Measurements from ENCODE around the gene PTPA.
"Not testable (repeated sequence)": the region's sequence is repeated elsewhere in the genome, so short reads cannot be mapped to it uniquely, and the experiment has no call there.

Gene PTPA

GRCh38 chr9:129154866-129155477, 43.8 kb downstream of the PTPA start:
- H3K4me3 ChIP-seq (ENCODE audit: control insufficient read depth, low read depth, low read length), result no peak overlapping the region
- DNase-seq (ENCODE audit: low read depth), result no peak
- TF ChIP-seq CTCF (IDR thresholded peaks at IDR 0.05; ENCODE audit: control insufficient read depth, insufficient read depth, low read depth, low read length, missing control alignments), result no peak

- H3K4me3 ChIP-seq (ENCODE audit: control insufficient read depth, low read depth, low read length), result no peak overlapping the region
- no peak for TF ChIP-seq CTCF (IDR thresholded peaks at IDR 0.05; ENCODE audit: control insufficient read depth, insufficient read depth, low read depth, low read length, missing control alignments)
- no peak for DNase-seq (ENCODE audit: low read depth)
Measured at GRCh38 chr9:129156163-129156562, 44.9 kb downstream of the PTPA start.

GRCh38 chr9:129160712-129161533, 49.7 kb downstream of the PTPA start:
- no peak overlapping the region for H3K4me3 ChIP-seq (ENCODE audit: control insufficient read depth, low read depth, low read length)
- TF ChIP-seq CTCF (IDR thresholded peaks at IDR 0.05; ENCODE audit: control insufficient read depth, insufficient read depth, low read depth, low read length, missing control alignments), result no peak
- no peak for DNase-seq (ENCODE audit: low read depth)

GRCh38 chr9:129161534-129161837, 50.3 kb downstream of the PTPA start:
- no peak for TF ChIP-seq CTCF (IDR thresholded peaks at IDR 0.05; ENCODE audit: control insufficient read depth, insufficient read depth, low read depth, low read length, missing control alignments)
- no peak overlapping the region for H3K4me3 ChIP-seq (ENCODE audit: control insufficient read depth, low read depth, low read length)
- DNase-seq (ENCODE audit: low read depth), result no peak

- DNase-seq (ENCODE audit: low read depth), result no peak
- no peak for TF ChIP-seq CTCF (IDR thresholded peaks at IDR 0.05; ENCODE audit: control insufficient read depth, insufficient read depth, low read depth, low read length, missing control alignments)
- H3K4me3 ChIP-seq (ENCODE audit: control insufficient read depth, low read depth, low read length), result no peak overlapping the region
Measured at GRCh38 chr9:129162497-129163197, 51.4 kb downstream of the PTPA start.

- not testable (repeated sequence) for DNase-seq (ENCODE audit: low read depth)
Measured at GRCh38 chr9:129163198-129163670, 52.0 kb downstream of the PTPA start.

GRCh38 chr9:129163753-129164152, 52.5 kb downstream of the PTPA start:
- DNase-seq (ENCODE audit: low read depth), result no peak
- TF ChIP-seq CTCF (IDR thresholded peaks at IDR 0.05; ENCODE audit: control insufficient read depth, insufficient read depth, low read depth, low read length, missing control alignments), result no peak
- no peak overlapping the region for H3K4me3 ChIP-seq (ENCODE audit: control insufficient read depth, low read depth, low read length)

More at GRCh38 chr9:129163198-129163670, 52.0 kb downstream of the PTPA start:
- H3K4me3 ChIP-seq (ENCODE audit: control insufficient read depth, low read depth, low read length), result not testable (repeated sequence)
